ENCODE measurements around the gene MED15.

The MED15 gene

DNA sequence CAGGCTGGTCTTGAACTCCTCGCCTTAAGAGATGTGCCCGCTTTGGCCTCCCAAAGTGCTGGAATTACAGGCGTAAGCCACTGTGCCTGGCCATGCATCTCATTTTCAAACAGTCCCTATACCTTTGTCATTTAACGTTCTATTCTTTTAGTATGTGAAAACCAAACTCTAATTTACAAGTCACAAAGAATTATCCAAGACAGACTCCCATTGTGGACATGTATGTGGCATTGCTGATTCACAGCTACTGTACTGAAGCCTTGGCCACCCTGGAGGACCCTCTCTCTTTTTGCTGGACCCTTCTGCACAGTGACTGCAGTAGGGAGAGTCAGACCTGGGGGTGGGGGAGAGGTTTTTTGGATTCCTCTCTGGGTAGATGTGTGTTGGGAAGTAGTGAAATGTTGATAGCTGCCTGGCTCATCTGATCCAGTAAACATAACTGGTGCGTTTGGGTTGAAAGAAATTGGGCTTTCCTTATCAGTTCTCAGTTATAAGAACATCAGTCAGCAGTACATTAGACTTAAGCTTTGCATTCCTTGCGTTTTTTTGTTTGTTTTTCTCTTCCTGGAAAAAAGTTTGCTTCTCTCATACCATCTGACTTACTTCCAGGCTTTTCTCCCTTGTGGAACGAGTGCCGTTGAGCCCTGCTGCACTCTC, 65.9 kb downstream of the MED15 start:
- no peak for DNase-seq

GRCh38 chr22:20573833-20574615, 66.6 kb downstream of the MED15 start:
- no peak for DNase-seq

DNA sequence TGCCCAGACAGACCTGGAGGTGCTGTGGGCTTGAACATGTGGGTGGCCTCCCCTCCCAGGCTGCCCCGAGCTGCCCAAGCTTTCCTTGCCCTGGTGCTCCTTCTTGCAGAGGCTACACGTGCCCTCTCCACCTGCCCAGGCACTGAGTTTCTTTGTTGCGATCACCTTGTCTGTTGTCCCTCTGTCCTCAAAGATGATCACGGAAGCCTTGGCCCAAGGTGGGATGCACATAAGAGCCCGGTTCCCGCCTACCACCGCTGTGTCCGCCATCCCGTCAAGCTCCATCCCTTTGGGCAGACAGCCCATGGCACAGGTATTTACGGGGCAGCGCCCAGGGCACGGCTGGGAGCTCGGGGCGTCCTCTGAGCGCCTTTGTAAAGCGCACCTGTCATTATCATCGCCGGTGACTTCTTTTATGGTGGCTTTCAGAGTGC, 67.5 kb downstream of the MED15 start:
- DNase-seq: no peak

DNA sequence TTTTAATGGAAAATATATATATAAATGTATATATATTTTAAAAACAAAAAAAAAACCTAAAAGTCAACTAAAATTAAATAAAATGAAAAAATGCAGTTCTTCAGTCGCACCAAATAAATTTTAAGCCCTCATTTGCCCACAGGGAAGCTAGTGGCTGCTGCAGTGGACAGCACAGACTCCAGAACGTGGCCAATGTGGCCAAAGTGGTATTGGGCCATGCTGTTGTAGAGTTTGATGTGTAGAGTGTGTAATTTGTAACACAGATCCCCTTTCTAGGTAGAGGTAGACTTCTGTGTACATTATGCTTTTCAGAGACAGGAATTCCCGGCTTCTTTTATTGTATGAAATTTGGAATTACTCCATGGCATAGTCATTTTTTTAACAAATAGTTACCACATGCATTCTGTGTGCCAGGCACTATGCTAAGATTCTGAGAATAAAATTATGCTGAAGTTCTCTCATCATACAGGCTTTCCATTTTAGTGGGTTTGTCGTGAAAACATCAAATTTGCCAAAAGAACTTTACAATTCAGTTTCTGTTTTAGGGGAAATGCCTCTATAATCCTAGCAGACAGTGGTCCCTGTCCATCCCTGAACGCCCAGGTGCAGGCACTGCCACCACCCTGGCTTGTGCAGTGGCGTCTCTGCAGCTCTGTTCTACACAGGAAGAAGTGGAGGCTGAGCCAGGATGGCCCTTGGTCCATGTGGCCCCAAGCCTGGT, 68.5 kb downstream of the MED15 start:
- no peak for DNase-seq

- no peak for DNase-seq
These were observed 69.0 kb downstream of the MED15 start for GRCh38 chr22:20576445-20576816.

- DNase-seq: no peak
These were observed 69.6 kb downstream of the MED15 start for GRCh38 chr22:20577045-20577444.

DNA sequence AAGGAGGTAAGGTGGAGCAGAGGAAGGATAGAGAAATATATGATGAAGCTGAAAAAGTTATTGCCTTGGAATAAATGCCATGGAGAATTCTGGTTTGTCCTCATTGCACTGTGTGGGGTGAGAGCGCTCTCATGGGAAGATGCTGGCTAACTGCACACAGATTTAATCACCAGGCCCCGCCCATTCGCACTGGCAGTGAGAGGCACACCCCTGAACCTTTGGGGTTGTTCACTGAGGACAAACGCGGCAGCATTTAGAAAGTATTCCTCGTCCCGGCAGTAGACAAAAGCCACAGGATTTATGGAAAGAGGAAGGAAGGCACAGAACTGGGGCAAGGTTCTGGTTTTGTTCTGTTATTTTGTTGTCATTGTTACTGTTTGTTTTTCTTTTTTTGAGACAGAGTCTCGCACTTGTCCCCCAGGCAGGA, 70.2 kb downstream of the MED15 start:
- no peak for DNase-seq

- DNase-seq: no peak
These were observed 70.8 kb downstream of the MED15 start for GRCh38 chr22:20578192-20578591.

- DNase-seq: no peak
These were observed 71.3 kb downstream of the MED15 start for GRCh38 chr22:20578707-20579106.

- DNase-seq: no peak
These were observed 72.1 kb downstream of the MED15 start for GRCh38 chr22:20579273-20580120.

DNA sequence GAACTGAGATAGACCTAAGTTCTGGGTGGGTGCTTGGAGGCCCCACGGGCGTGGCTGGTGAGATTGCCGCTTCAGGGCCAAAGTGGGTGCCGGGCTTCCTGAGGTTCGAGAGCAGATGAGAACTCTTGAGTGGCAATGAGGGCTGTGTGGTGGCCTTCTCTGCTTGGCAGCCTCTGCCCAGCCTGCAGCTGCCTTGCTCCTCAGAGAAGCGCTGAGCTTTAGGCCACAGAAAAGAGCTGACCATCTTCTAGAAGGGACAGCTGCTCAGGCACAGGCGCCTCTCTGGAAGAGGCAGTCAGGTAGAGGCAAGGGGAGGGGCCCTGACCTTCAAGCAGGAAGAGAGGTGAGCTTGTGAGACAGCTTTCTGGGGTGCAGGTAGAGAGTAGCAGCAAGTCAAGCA, 72.8 kb downstream of the MED15 start:
- DNase-seq: no peak

DNA sequence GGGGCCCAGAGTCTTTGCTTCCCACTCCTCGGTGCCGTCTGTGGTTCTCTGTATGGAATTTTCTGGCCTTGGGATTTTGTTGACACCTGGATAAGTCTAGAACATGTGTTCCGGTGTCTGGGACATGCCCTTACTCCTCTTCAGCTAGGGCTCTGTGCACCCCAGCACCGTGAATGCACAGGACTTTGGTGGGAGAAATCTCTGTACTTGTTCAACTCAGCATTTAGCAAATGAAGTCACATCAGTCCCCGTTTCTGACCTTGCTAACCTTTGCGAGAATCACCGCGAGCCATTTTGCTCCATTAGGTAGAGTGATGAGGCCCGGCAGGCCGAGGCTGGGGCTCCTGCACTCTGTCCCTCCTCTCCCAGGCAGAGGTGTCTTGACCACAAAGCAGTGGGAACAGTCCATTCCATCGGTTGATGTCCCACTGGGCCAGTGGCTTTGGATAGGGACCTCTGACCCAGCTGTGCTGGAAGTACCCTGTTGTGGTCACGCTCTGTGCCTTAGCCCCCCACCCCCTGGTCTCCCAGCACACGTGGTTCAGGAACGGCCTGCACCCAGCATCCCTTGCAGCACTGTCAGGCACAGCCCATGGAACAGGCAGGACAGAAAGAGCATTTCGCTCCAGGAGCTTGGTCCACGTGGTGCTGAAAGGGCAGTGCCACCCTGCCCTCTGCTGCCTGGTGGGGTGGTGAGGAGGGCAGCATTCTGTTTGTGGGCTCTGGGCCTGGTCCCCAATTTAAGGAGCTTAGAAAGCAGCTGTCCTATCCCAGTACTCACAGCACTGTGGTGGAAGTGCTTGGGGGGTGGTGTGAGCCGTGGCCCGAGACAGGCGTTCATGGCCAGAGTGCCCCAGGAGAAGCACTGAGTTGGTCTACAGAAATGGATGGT, 73.4 kb downstream of the MED15 start:
- no peak for DNase-seq

GRCh38 chr22:20581503-20582170, 74.2 kb downstream of the MED15 start:
- DNase-seq: no peak

- DNase-seq: no peak
These were observed 74.7 kb downstream of the MED15 start for GRCh38 chr22:20582171-20582511.

DNA sequence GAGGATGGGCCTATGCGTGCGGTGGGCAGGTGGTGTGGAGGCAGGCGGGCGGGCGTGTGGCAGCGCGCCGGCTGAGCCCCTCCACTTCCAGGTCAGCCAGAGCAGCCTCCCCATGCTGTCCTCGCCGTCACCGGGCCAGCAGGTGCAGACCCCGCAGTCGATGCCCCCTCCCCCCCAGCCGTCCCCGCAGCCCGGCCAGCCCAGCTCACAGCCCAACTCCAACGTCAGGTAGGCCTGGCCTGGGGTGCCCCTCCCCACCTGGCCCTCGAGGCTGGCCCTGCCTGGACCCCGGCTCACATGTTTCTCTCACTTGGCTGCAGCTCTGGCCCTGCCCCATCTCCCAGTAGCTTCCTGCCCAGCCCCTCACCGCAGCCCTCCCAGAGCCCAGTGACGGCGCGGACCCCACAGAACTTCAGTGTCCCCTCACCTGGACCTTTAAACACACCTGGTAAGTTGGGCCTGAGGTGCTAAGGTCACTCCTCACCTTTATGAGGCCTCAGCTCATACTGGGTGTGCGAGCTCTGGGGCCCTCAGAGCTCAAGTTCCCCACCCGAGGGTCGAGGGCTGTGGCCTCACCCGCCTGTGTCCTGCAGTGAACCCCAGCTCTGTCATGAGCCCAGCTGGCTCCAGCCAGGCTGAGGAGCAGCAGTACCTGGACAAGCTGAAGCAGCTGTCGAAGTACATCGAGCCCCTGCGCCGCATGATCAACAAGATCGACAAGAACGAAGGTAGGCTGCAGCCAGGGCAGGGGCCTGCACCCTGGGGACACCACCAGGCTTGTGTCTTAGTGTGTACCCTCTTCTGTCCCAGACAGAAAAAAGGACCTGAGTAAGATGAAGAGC, 75.3 kb downstream of the MED15 start:
- DNase-seq: no peak

DNA sequence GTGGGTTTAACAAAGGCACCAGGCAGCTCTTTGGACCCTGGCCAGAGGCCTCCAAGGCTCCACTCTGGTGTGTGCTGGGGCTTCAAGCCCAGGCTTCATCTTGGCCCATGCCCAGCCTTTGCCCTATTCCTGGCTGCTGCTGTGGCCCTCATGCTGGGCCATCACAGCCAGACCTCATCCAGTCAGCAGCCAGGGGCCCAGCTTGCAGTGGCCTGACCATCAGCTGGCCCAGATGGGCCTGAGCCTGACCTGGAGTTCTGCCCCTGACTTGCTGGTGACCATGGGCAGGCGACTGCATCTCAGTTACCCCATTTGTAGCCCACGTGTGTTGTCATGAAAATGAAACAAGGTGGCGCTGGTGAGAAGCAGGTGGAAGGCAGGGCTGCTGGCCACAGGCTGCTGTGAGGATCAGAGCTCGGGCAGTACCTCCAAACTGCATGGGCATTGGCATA, 76.1 kb downstream of the MED15 start:
- DNase-seq: no peak

- DNase-seq: no peak
These were observed 76.8 kb downstream of the MED15 start for GRCh38 chr22:20584029-20584871.

- no peak for DNase-seq
These were observed 77.6 kb downstream of the MED15 start for GRCh38 chr22:20584872-20585638.
